ENCODE measurements around the gene SKAP2.

The SKAP2 gene

GRCh38 chr7:26629696-26630095, 234.7 kb downstream of the SKAP2 start:
- DNase-seq, result no peak

DNA sequence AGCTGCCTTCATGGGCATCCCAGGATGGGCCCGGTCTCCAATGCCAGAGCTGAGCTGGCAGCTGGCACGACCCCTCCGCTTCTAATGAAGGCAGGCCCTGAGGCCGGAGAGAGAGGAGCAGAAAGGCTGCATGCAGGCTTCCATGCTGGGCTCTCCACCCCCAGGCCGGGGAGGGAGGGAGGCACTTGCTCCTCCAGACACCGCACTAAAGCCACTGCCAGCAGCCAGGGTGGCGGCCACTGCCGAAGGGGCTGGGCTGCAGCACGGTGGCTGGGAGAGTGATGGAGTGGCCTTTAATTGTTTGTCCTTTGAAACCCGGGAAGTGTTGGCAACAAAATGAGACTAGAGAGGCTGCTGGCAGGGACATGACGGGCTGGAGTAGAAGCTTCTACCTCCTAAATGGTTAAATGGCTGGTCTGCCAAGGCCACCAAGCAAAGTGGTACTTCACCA, 236.5 kb downstream of the SKAP2 start:
- DNase-seq, result no peak

DNA sequence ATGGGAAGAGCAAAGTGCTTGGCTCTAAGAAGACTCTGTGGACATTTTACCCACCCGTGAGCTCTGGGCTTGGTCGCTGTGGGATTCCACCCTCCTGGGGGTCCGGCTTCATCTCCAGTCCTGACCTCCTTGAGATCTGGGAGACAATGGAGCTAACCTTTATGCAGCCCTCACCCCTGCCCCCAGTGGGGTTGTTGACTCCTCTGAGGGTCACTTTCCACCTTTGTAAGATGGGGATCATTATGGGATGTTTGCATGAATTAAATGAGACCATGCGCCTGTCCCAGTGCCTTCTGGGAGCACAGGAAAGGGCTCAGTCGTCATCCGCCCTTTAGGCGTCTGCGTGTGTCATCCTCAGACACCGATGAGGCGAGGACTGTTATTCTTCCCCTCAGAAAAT, 237.2 kb downstream of the SKAP2 start:
- no peak for DNase-seq

GRCh38 chr7:26626687-26627086, 237.7 kb downstream of the SKAP2 start:
- DNase-seq, result no peak

DNA sequence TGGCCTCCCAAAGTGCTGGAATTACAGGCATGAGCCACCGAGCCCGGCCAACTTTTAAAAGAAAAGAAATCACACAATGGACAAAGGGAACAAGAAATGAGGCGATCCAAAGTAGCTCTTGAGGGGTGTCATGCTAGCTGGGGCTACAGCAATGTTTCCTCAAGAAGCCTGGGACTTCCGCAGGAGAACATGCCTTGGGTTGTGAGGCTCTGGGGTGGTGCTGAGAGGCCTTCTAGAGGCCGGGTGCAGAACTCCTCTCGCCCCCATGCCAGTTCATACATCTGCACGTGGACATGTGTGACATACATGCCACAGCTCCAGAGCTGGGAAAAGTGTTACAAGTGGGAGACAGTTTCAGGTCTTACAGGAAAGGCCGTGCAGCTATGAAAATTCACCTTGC, 238.2 kb downstream of the SKAP2 start:
- no peak for DNase-seq

GRCh38 chr7:26625286-26625685, 239.1 kb downstream of the SKAP2 start:
- no peak for DNase-seq

DNA sequence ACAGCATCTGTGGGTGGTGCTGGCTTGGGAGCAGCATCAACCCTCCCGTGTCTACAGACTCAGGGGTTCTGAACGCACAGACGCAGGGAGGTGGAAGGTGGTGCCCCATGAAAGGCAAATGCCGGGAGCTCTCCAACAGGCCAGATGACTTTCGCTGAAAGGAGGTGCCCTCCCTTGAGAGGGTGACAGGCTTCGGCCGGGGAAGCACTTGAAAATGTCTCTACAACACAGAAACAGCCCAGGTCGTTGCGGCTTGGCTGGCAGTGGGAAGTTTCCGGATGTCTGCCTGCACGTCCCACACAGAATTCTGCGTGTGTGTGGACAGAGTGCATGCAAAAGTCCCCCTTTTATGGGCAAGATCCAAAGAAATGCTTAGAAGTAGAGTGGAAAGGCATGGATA, 239.6 kb downstream of the SKAP2 start:
- DNase-seq, result no peak

DNA sequence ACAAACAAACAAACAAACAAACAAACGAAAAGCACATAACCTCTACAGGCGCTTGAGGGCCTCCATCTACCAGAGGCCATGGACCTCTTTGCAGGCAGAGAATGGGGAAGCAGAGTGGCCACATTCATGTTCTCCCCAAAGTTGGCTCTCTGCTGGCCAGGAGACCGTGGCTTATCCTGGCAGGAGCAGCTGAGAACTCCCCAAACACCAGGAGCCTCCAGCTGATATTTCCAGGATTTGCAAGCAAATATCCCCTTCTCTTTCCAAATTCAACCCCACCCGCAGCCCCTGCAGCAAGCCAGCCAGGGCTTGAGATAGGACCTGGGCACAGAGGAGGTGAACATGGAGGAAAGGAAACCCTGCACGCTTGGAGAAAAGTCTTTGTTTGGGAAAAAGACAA, 240.0 kb downstream of the SKAP2 start:
- no peak for DNase-seq

- DNase-seq, result no peak
Measured at GRCh38 chr7:26620352-26620751, 244.0 kb downstream of the SKAP2 start.

- no peak for DNase-seq
Measured at GRCh38 chr7:26619348-26619984, 244.9 kb downstream of the SKAP2 start.

DNA sequence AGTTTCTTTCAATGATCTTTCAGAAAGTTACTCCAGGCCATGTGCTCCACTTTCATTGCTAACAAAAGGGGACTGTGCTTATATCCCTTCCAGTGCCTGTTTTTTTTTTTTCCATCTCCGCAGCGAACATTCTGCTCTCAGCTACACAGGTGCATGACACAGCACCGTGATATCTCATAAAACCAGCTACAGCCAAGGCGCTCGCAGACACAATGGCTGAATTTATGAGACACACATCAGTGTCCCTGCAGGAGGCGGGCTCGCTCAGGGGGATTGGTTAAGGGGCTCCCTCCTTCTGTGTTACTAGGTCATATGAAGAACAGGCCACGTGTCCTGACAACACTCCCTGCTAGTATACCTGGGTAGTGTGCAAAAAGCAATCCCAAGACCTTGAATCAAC, 245.5 kb downstream of the SKAP2 start:
- no peak for DNase-seq

DNA sequence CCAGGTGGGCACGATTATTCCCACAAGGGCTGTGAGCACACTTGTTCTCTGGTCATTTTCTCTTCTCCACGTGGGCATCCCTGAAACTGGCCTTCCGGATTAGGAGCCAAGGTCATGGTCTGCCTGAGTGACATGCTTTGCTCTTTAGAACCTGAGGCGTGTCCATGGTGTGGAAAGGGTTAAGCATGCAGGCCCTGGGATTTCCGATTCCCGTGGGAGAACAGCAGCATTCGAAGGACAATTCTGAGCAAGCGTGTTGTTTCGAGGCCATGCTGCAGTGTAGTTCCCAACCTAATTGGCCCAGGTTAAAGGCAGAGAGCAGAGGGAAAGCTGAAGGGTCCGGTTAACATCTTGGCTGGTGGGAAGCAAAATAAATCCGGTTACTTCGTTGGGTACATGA, 245.9 kb downstream of the SKAP2 start:
- no peak for DNase-seq
